T-helper 2 cell treated with Interferon-gamma antibody and Interleukin-4, amounts not matched to agents 5 μg/mL and 100 μg/mL, for 36 hours (primary cell): Measurements from ENCODE around the gene VPS13D.

Experiments
- DNase-seq: peaks from one replicate; pipeline ENCODE4 v3.0.0; 2021; ENCODE audit warnings: low spot score
- H3K27ac Mint-ChIP-seq: one replicate; pipeline ENCODE4 v1.8.0; 2021; ENCODE audit warnings: mild to moderate bottlenecking, mixed read lengths
- H3K27me3 Mint-ChIP-seq: one replicate; pipeline ENCODE4 v1.8.0; 2021; ENCODE audit warnings: low read depth, mixed read lengths
- H3K36me3 Mint-ChIP-seq: one replicate; pipeline ENCODE4 v1.8.0; 2021; ENCODE audit warnings: low read depth, mixed read lengths
- H3K4me1 Mint-ChIP-seq: one replicate; pipeline ENCODE4 v1.8.0; 2021; ENCODE audit warnings: low read depth, mixed read lengths
- H3K4me3 Mint-ChIP-seq: one replicate; pipeline ENCODE4 v1.8.0; 2022; ENCODE audit warnings: mild to moderate bottlenecking, moderate library complexity, mixed read lengths
- H3K9me3 Mint-ChIP-seq: one replicate; pipeline ENCODE4 v1.8.0; 2021; ENCODE audit warnings: mixed read lengths

VPS13D gene

GRCh38 chr1:12415038-12415466 lies 185.2 kb downstream of the VPS13D start:
- Mint-ChIP-seq H3K27ac (no peak overlapping the region), H3K36me3 (peaks cover 57% of the 10 kb centered on the region), H3K4me3 (no peak overlapping the region), H3K4me1 (peaks cover 7% of the 10 kb centered on the region), H3K27me3 (no peaks in the 10 kb centered on the region), H3K9me3 (peaks cover 4% of the 10 kb centered on the region)
- no peak for DNase-seq

DNA sequence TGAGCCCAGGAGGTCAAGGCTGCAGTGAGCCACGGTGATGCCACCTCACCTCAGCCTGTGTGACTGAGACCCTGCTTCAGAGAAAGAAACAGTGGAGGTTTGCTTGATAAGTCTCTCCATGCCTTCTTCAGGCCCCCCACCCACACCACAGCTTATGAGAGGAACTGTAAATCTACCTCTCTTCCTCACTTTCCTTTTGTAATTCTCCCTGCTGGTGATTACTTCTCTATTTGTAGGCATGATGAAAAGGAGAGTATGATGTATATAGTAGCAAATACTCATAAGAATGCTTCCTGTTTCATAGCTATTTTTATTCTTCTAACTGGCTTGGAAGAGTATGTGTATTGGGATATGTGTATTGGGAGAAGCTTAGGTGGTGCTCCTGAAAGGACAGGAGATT lies 186.3 kb downstream of the VPS13D start:
- Mint-ChIP-seq H3K36me3 (peaks cover 51% of the 10 kb centered on the region), H3K4me1 (peaks cover 7% of the 10 kb centered on the region), H3K4me3 (no peak overlapping the region), H3K27ac (no peak overlapping the region), H3K27me3 (no peaks in the 10 kb centered on the region), H3K9me3 (no peaks in the 10 kb centered on the region)
- no peak for DNase-seq

- no peak overlapping the region for H3K4me3 Mint-ChIP-seq
- no peaks in the 10 kb centered on the region for H3K9me3 Mint-ChIP-seq
- H3K36me3 Mint-ChIP-seq, result peaks cover 47% of the 10 kb centered on the region
- H3K27me3 Mint-ChIP-seq, result no peaks in the 10 kb centered on the region
- H3K27ac Mint-ChIP-seq, result no peak overlapping the region
- no peak for DNase-seq
- H3K4me1 Mint-ChIP-seq, result peaks cover 7% of the 10 kb centered on the region
Observed at GRCh38 chr1:12416744-12417143, 186.9 kb downstream of the VPS13D start.

GRCh38 chr1:12417389-12417788 lies 187.6 kb downstream of the VPS13D start:
- Mint-ChIP-seq H3K36me3 (peaks cover 42% of the 10 kb centered on the region), H3K27me3 (no peaks in the 10 kb centered on the region), H3K4me1 (peaks cover 9% of the 10 kb centered on the region), H3K27ac (peak overlapping the region; percentile 1), H3K9me3 (no peaks in the 10 kb centered on the region), H3K4me3 (no peak overlapping the region)
- no peak for DNase-seq

- peaks cover 23% of the 10 kb centered on the region for H3K36me3 Mint-ChIP-seq
- H3K27ac Mint-ChIP-seq, result no peak overlapping the region
- H3K27me3 Mint-ChIP-seq, result no peaks in the 10 kb centered on the region
- no peaks in the 10 kb centered on the region for H3K9me3 Mint-ChIP-seq
- peaks cover 14% of the 10 kb centered on the region for H3K4me1 Mint-ChIP-seq
- no peak overlapping the region for H3K4me3 Mint-ChIP-seq
- no peak for DNase-seq
Observed at GRCh38 chr1:12420171-12420570, 190.3 kb downstream of the VPS13D start.

DNA sequence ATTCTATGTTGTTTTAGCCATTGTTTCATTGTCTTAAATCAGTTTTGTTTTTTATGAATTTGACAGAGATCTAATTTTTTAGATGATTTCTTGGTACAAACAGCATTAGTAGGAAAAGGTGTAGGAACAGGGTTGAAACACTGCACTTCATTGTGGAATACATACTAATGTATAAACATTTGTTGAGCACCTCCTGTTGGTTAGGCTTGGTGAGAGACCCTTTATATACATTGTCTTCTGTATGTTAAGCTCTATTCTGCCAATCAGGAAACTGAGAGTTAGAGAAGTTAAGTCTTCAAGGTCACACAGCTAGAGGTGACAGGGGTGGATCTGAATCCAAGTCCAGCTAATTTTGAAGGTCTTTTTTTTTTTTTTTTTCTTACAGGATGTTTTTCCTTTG lies 192.7 kb downstream of the VPS13D start:
- H3K36me3 Mint-ChIP-seq, result peaks cover 14% of the 10 kb centered on the region
- H3K4me3 Mint-ChIP-seq, result no peak overlapping the region
- no peaks in the 10 kb centered on the region for H3K27me3 Mint-ChIP-seq
- H3K4me1 Mint-ChIP-seq, result peaks cover 14% of the 10 kb centered on the region
- H3K27ac Mint-ChIP-seq, result no peak overlapping the region
- H3K9me3 Mint-ChIP-seq, result no peaks in the 10 kb centered on the region
- no peak for DNase-seq

GRCh38 chr1:12424087-12424529 lies 194.3 kb downstream of the VPS13D start:
- H3K4me1 Mint-ChIP-seq, result peaks cover 15% of the 10 kb centered on the region
- H3K4me3 Mint-ChIP-seq, result no peak overlapping the region
- no peak for DNase-seq
- H3K36me3 Mint-ChIP-seq, result peaks cover 19% of the 10 kb centered on the region
- H3K27ac Mint-ChIP-seq, result no peak overlapping the region
- no peaks in the 10 kb centered on the region for H3K9me3 Mint-ChIP-seq
- H3K27me3 Mint-ChIP-seq, result no peaks in the 10 kb centered on the region

GRCh38 chr1:12424793-12425192 lies 195.0 kb downstream of the VPS13D start:
- H3K4me1 Mint-ChIP-seq, result peaks cover 15% of the 10 kb centered on the region
- DNase-seq, result no peak
- no peak overlapping the region for H3K4me3 Mint-ChIP-seq
- no peak overlapping the region for H3K27ac Mint-ChIP-seq
- H3K36me3 Mint-ChIP-seq, result peaks cover 21% of the 10 kb centered on the region
- H3K27me3 Mint-ChIP-seq, result no peaks in the 10 kb centered on the region
- no peaks in the 10 kb centered on the region for H3K9me3 Mint-ChIP-seq

GRCh38 chr1:12426030-12426429 lies 196.2 kb downstream of the VPS13D start:
- Mint-ChIP-seq H3K36me3 (peaks cover 21% of the 10 kb centered on the region), H3K27ac (no peak overlapping the region)
- DNase-seq, result no peak

DNA sequence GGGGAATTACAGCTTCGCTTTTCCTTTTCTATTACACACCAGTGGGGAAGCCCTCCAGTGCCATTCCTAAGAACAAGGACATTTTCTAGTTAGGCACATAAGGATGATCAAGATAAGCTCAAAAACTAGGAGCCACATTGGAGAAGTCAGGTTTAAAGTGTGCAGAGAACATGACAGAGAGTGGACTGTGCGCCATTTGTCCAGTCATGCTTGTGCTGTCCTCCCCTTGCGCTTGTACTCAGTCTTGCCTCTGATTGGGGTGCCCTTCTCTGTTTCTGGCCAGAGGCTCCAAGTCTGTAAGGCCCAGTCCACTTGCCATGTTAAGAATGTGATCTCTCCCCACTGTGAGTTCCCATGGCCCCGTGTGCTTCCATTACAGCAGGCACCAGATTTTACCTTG lies 198.5 kb downstream of the VPS13D start:
- Mint-ChIP-seq H3K27me3 (no peaks in the 10 kb centered on the region), H3K4me3 (no peak overlapping the region), H3K27ac (no peak overlapping the region), H3K9me3 (no peaks in the 10 kb centered on the region), H3K36me3 (peaks cover 19% of the 10 kb centered on the region), H3K4me1 (peaks cover 14% of the 10 kb centered on the region)
- DNase-seq, result no peak

More at GRCh38 chr1:12426030-12426429, 196.2 kb downstream of the VPS13D start:
- no peaks in the 10 kb centered on the region for H3K9me3 Mint-ChIP-seq
- H3K4me1 Mint-ChIP-seq, result peaks cover 14% of the 10 kb centered on the region
- H3K4me3 Mint-ChIP-seq, result no peak overlapping the region
- no peaks in the 10 kb centered on the region for H3K27me3 Mint-ChIP-seq

DNA sequence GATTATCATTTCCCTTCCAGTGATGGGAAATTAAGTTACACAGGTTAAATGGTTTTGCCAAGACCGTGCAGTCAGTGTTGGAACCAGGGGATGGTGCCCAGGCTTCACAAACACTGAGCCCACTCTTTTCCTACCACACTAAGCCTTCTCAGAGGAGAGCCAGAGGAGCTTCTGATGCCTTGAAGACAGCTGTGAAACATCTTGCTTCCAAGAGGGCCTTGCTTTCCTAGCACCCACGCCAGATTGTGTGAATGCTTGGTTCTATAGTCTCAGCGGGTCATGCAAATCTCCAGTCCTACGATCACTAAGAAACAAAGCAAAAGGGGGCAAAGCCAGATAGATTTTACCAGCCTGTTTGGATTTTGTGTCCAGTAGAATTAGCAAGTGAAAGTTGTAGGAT lies 200.7 kb downstream of the VPS13D start:
- H3K27ac Mint-ChIP-seq, result no peak overlapping the region

DNA sequence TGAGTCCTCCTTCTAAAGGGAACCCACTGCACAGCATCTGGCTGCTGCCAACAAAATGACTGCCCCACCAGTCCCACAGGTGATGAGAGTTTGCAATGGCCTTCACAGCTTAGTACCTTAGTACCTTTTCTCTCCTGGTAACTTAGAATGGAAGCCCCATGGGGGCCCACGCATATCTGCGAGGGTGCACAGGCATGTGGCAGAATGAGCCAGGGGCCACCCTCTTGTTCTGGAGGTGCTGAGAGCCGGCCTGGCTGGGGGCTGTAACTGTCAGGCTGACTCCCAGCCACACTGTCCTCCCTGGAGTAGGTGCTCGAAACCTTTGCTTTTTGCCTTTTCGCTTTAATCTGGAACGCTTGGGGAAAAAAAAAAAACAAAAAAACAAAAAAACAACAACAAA lies 203.1 kb downstream of the VPS13D start:
- Mint-ChIP-seq H3K27ac (no peak overlapping the region), H3K9me3 (peaks cover 6% of the 10 kb centered on the region), H3K27me3 (no peaks in the 10 kb centered on the region), H3K36me3 (peaks cover 25% of the 10 kb centered on the region), H3K4me1 (peaks cover 46% of the 10 kb centered on the region), H3K4me3 (no peak overlapping the region)
- no peak for DNase-seq

More for the DNA sequence above, 200.7 kb downstream of the VPS13D start:
- DNase-seq, result no peak
- Mint-ChIP-seq H3K27me3 (no peaks in the 10 kb centered on the region), H3K9me3 (no peaks in the 10 kb centered on the region), H3K36me3 (peaks cover 18% of the 10 kb centered on the region), H3K4me3 (no peak overlapping the region), H3K4me1 (peaks cover 26% of the 10 kb centered on the region)

- Mint-ChIP-seq H3K27me3 (no peaks in the 10 kb centered on the region), H3K4me1 (peaks cover 52% of the 10 kb centered on the region), H3K36me3 (peaks cover 28% of the 10 kb centered on the region), H3K4me3 (peak overlapping the region; percentile 11), H3K9me3 (peaks cover 12% of the 10 kb centered on the region), H3K27ac (peak overlapping the region; percentile 72)
- DNase-seq, result no peak
Observed at GRCh38 chr1:12433323-12434053, 203.7 kb downstream of the VPS13D start.

- Mint-ChIP-seq H3K9me3 (peaks cover 14% of the 10 kb centered on the region), H3K4me1 (peaks cover 59% of the 10 kb centered on the region), H3K27ac (peak overlapping the region; percentile 72), H3K27me3 (no peaks in the 10 kb centered on the region), H3K4me3 (peak overlapping the region; percentile 49), H3K36me3 (peaks cover 30% of the 10 kb centered on the region)
- DNase-seq, result peak; percentile 83
Observed at GRCh38 chr1:12434174-12434573, 204.3 kb downstream of the VPS13D start.

- peaks cover 32% of the 10 kb centered on the region for H3K36me3 Mint-ChIP-seq
- DNase-seq, result no peak
- peaks cover 64% of the 10 kb centered on the region for H3K4me1 Mint-ChIP-seq
- H3K4me3 Mint-ChIP-seq, result peak overlapping the region; percentile 49
- H3K27me3 Mint-ChIP-seq, result no peaks in the 10 kb centered on the region
- peaks cover 14% of the 10 kb centered on the region for H3K9me3 Mint-ChIP-seq
- peak overlapping the region; percentile 72 for H3K27ac Mint-ChIP-seq
Observed at GRCh38 chr1:12434686-12435085, 204.9 kb downstream of the VPS13D start.
